ENCODE measurements around the gene CCR7. TPM values are rescaled to one million over a fixed set of nuclear protein-coding genes. Genes with fewer than 3 reads are reported as not detected.

CCR7 gene, protein sequence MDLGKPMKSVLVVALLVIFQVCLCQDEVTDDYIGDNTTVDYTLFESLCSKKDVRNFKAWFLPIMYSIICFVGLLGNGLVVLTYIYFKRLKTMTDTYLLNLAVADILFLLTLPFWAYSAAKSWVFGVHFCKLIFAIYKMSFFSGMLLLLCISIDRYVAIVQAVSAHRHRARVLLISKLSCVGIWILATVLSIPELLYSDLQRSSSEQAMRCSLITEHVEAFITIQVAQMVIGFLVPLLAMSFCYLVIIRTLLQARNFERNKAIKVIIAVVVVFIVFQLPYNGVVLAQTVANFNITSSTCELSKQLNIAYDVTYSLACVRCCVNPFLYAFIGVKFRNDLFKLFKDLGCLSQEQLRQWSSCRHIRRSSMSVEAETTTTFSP
- not detected in 2 replicates for total RNA-seq

DNA sequence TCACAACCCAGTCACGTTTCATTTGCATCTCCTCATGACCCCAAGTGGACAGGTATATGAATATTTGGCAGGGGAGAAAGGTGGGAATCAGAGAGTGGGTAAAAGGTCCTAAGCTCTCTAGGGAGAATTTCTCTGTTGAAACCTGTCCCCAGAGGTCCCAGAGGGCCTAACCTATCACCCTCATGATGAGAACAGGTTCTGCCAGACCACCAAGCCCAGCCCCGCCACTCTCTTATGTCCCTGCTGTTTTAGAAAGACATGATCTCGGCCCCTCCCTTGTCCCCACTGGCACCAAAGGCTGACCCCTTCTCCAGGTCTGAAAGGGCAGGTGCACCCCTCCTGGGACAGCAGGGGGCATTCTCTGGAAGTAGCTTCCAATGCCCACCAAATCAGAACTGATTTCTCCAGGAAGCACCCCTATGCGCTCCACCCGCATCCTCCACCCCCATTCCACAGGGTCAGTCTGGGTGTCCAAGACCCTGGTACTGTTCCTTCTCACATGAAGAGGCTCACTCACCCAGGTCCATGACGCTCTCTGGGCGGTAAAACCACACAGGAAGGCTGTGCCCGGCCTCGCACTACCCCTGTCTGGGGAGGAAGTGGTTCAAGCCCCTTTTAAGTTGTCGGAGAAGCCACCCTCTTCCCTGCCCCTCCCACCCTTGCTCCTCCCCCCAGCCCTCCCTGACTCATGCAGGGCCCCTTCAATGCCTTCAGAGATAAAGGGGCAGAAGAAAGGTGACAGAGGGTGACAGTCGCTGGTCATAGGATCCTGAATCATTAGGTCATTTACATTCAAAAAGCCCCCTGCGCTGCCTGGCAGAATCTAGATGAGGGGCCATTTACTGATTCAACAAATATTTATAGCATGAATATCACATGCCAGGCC, at the start of gene CCR7:
Gene CCR7 (minus strand): TSS at position 590 of the 886 bp plus-strand sequence. CDS start 63 bp downstream, at position 527.

Other genes with a start within 250 kb of the CCR7 start
- gene GJD3, start 200.7 kb downstream of the CCR7 start, total RNA-seq: 7.6 and 7.8 TPM in 2 replicates
- 6.8 and 8.4 TPM in 2 replicates for gene TOP2A, start 147.6 kb downstream of the CCR7 start, total RNA-seq
- gene IGFBP4, start 122.0 kb downstream of the CCR7 start, total RNA-seq: 168 and 230 TPM in 2 replicates
- 0.24 and 0.32 TPM in 2 replicates for gene TNS4, start 63.8 kb downstream of the CCR7 start, total RNA-seq
- 90.9 and 91.8 TPM in 2 replicates for gene SMARCE1, start 82.3 kb upstream of the CCR7 start, total RNA-seq
- gene KRT222, start 99.7 kb upstream of the CCR7 start, total RNA-seq: not detected in 2 replicates
- gene KRT24, start 138.3 kb upstream of the CCR7 start, total RNA-seq: not detected in 2 replicates
- gene KRT25, start 189.9 kb upstream of the CCR7 start, total RNA-seq: not detected in 2 replicates
- not detected in 2 replicates for gene KRT26, start 206.7 kb upstream of the CCR7 start, total RNA-seq
- gene KRT27, start 217.1 kb upstream of the CCR7 start, total RNA-seq: not detected in 2 replicates
- not detected in 2 replicates for gene KRT28, start 234.5 kb upstream of the CCR7 start, total RNA-seq